Measurements from ENCODE around the gene GALNT15.

Gene GALNT15

GRCh38 chr3:16203671-16204629, 29.5 kb downstream of the GALNT15 start:
- H3K4me3 ChIP-seq (ENCODE audit: low read depth, low read length) = no peak overlapping the region
- no peak for TF ChIP-seq CTCF (conservative IDR thresholded peaks at IDR 0.05; ENCODE audit: low read depth, low read length)
- DNase-seq (ENCODE audit: low read depth) = no peak

GRCh38 chr3:16204751-16205150, 30.3 kb downstream of the GALNT15 start:
- no peak for DNase-seq (ENCODE audit: low read depth)
- TF ChIP-seq CTCF (conservative IDR thresholded peaks at IDR 0.05; ENCODE audit: low read depth, low read length) = no peak
- no peak overlapping the region for H3K4me3 ChIP-seq (ENCODE audit: low read depth, low read length)

GRCh38 chr3:16205156-16205870, 30.8 kb downstream of the GALNT15 start:
- no peak for TF ChIP-seq CTCF (conservative IDR thresholded peaks at IDR 0.05; ENCODE audit: low read depth, low read length)
- no peak for DNase-seq (ENCODE audit: low read depth)
- no peak overlapping the region for H3K4me3 ChIP-seq (ENCODE audit: low read depth, low read length)

- TF ChIP-seq CTCF (conservative IDR thresholded peaks at IDR 0.05; ENCODE audit: low read depth, low read length) = no peak
- no peak overlapping the region for H3K4me3 ChIP-seq (ENCODE audit: low read depth, low read length)
- DNase-seq (ENCODE audit: low read depth) = no peak
Observed at GRCh38 chr3:16207031-16207430, 32.6 kb downstream of the GALNT15 start.

- DNase-seq (ENCODE audit: low read depth) = no peak
- no peak for TF ChIP-seq CTCF (conservative IDR thresholded peaks at IDR 0.05; ENCODE audit: low read depth, low read length)
- no peak overlapping the region for H3K4me3 ChIP-seq (ENCODE audit: low read depth, low read length)
Observed at GRCh38 chr3:16211176-16211904, 36.9 kb downstream of the GALNT15 start.

- no peak overlapping the region for H3K4me3 ChIP-seq (ENCODE audit: low read depth, low read length)
- no peak for TF ChIP-seq CTCF (conservative IDR thresholded peaks at IDR 0.05; ENCODE audit: low read depth, low read length)
- DNase-seq (ENCODE audit: low read depth) = no peak
Observed at GRCh38 chr3:16214366-16214765, 39.9 kb downstream of the GALNT15 start.

Measured in choroid plexus epithelial cell (primary cell).